ENCODE results near the gene CPB2.
A peak's percentile ranks its signal among the peaks of the same experiment; 100 is the strongest.

Gene CPB2

DNA sequence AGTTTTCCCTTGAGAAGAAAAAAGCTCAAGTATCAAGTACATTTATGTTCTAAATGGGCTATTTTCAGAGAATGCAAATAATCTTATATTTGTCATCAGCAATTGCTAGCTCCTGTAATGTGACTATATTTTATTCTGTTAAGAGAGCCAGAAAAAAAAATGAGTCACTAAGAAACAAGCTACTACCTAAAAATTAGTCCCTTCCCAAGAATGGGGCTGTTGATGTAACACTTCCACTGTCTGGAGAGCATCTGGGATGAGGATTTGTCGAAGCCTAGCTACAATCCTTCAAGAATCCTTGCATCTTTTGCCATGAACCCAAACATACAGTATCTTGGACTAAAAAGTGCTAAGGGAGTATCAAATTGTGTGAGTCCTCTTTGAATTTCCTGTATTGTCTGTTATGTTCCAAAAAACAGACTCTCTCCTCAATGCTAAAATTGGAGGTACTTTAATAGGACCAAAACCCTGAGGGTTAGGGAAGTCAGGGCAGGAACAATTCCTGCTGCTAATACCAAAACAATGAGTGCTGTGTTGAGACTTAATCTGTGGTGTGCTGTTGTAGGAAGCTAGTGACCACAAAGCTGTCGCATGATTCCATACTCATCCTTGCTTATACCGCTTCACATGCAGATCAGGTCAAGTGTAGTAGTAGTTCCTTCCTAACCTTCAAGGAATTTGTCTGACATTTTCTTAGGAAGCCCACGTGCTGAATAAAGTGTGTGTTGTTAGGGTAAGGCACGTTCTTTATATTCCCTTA, 47.4 kb downstream of the CPB2 start:
- Histone ChIP-seq H3K27ac (ENCODE audit: low read depth, low read length) (no peak overlapping the region), H3K4me2 (ENCODE audit: low read length) (peak overlapping the region; percentile 4; the same call in 1 of the 2 replicates), H3K9me3 (ENCODE audit: control insufficient read depth, insufficient read depth, low read length) (no peaks in the 10 kb centered on the region), H3K4me1 (ENCODE audit: control insufficient read depth, low read length) (peaks cover 24% of the 10 kb centered on the region), H3K36me3 (ENCODE audit: control insufficient read depth, low read length) (no peaks in the 10 kb centered on the region), H3K27me3 (ENCODE audit: control insufficient read depth, low read length) (no peaks in the 10 kb centered on the region), H3F3A (ENCODE audit: control insufficient read depth, insufficient read depth) (no peaks in the 10 kb centered on the region), H3K9me2 (replicated peaks; ENCODE audit: control insufficient read depth, low read length) (no peaks in the 10 kb centered on the region), H3K79me2 (ENCODE audit: control insufficient read depth, low read length) (peaks cover 14% of the 10 kb centered on the region), H4K20me1 (ENCODE audit: control insufficient read depth, insufficient read depth, low read depth, low read length) (no peaks in the 10 kb centered on the region), H3K4me3 (ENCODE audit: low read length) (no peak overlapping the region)
- TF ChIP-seq, protein P1, sequence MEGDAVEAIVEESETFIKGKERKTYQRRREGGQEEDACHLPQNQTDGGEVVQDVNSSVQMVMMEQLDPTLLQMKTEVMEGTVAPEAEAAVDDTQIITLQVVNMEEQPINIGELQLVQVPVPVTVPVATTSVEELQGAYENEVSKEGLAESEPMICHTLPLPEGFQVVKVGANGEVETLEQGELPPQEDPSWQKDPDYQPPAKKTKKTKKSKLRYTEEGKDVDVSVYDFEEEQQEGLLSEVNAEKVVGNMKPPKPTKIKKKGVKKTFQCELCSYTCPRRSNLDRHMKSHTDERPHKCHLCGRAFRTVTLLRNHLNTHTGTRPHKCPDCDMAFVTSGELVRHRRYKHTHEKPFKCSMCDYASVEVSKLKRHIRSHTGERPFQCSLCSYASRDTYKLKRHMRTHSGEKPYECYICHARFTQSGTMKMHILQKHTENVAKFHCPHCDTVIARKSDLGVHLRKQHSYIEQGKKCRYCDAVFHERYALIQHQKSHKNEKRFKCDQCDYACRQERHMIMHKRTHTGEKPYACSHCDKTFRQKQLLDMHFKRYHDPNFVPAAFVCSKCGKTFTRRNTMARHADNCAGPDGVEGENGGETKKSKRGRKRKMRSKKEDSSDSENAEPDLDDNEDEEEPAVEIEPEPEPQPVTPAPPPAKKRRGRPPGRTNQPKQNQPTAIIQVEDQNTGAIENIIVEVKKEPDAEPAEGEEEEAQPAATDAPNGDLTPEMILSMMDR (IDR thresholded peaks at IDR 0.05; ENCODE audit: low read depth, low read length, poor library complexity, severe bottlenecking): no peak
- no peak for TF ChIP-seq EZH2phosphoT487 (IDR thresholded peaks at IDR 0.05; ENCODE audit: borderline replicate concordance, low read length)

DNA sequence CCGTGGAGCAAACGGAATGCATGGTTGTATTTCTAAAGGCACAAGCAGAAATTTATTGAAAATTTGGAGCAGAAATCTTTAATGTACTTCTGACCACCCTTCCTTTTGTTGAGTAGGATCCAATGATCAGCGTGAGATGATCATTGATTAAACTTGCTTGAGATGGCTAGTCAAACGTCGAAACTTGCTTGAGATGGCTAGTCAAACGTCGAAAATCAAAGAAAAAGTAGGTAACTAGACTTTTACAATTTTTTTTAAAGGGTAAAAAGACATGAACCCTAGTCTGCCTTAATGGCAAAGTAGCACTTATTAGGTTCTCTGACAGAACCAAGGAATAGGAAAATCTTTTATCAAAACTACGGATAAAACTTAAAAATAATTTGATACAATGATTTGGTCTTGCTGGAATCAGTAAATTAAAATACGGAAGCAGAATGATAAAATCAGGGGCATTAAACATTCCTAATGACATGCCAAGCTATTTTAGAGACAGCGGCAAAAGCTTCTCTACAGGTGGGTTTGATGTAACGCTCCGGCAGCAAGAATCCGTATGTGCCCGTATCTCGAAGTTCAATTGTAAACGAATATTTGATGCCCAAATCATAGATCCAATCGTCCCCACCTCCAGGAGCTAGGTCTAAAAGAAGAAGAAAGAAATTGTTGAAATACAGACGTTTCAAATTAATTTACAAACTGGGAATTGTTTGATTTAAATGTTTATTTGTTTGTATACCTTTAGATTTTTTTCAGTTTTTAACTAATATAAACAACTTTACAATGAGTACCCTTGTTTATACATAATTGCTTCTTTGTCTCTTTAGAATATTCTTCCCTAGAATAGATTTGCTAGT, 51.4 kb downstream of the CPB2 start:
- H3K9me2 ChIP-seq (replicated peaks; ENCODE audit: control insufficient read depth, low read length): no peaks in the 10 kb centered on the region
- H3K4me1 ChIP-seq (ENCODE audit: control insufficient read depth, low read length): peaks cover 39% of the 10 kb centered on the region
- no peak for TF ChIP-seq EZH2phosphoT487 (IDR thresholded peaks at IDR 0.05; ENCODE audit: borderline replicate concordance, low read length)
- TF ChIP-seq, protein P1 (IDR thresholded peaks at IDR 0.05; ENCODE audit: low read depth, low read length, poor library complexity, severe bottlenecking): no peak
- no peaks in the 10 kb centered on the region for H3K27me3 ChIP-seq (ENCODE audit: control insufficient read depth, low read length)
- 0 out of 2 replicates have a peak, but pooled peaks cover 3% of the 10 kb centered on the region for H4K20me1 ChIP-seq (ENCODE audit: control insufficient read depth, insufficient read depth, low read depth, low read length)
- no peaks in the 10 kb centered on the region; the same call in 1 of the 2 replicates for H3K36me3 ChIP-seq (ENCODE audit: control insufficient read depth, low read length)
- no peaks in the 10 kb centered on the region for H3K9me3 ChIP-seq (ENCODE audit: control insufficient read depth, insufficient read depth, low read length)
- H3K4me3 ChIP-seq (ENCODE audit: low read length): peak overlapping the region; percentile 88
- no peak overlapping the region for H3K27ac ChIP-seq (ENCODE audit: low read depth, low read length)
- peaks cover 55% of the 10 kb centered on the region for H3K79me2 ChIP-seq (ENCODE audit: control insufficient read depth, low read length)
- peak overlapping the region; percentile 77 for H3K4me2 ChIP-seq (ENCODE audit: low read length)
- peaks cover 3% of the 10 kb centered on the region; the same call in 1 of the 2 replicates for H3F3A ChIP-seq (ENCODE audit: control insufficient read depth, insufficient read depth)

DNA sequence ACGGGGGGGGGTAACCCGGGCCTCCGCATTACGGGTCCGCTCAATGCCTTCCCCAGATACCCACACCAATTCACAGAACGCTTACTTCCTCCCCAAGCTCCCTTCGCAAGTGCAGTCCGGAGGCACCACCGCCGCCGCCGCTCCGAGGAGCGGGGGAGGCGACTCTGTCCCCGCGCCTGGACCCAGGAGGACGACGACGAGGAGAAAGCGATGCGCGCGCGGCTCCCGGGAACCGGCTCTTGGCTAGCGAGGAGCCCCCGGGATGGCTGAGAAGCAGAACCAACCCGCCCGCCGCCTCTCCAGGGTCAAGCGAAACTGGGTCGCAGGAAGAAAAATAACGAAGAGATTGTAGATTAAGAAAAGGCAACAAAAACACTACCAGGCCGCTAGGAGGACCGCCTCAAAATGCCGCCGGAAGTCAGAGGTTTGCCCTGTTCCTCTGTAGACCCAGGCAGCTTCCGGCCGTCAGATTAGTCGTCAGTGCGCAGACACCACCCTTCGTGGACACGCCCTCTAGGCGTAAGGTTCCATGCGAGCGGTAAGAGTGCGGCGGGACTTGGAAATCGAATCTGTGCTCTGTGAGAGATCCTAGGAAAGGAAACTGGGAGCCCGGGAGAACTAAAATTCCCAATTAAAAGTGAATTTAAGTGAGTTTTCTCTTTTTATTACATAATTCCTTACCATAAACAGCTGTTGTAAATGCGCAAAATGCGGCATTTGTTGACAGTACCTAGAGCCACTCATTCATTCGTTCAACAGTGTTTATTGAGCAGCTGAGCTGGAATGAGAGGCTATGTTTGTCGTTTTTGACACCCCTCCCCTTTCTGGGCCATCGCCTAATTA, 52.3 kb downstream of the CPB2 start, which contains the start of gene ZC3H13:
Gene ZC3H13 (minus strand): TSS at position 428 of the 843 bp plus-strand sequence. CDS start 7,239 bp downstream, outside the sequence.
- H3K9me3 ChIP-seq (ENCODE audit: control insufficient read depth, insufficient read depth, low read length): no peaks in the 10 kb centered on the region
- no peak for TF ChIP-seq EZH2phosphoT487 (IDR thresholded peaks at IDR 0.05; ENCODE audit: borderline replicate concordance, low read length)
- TF ChIP-seq, protein P1 (IDR thresholded peaks at IDR 0.05; ENCODE audit: low read depth, low read length, poor library complexity, severe bottlenecking): peak; percentile 43
- H3F3A ChIP-seq (ENCODE audit: control insufficient read depth, insufficient read depth): peaks cover 3% of the 10 kb centered on the region; the same call in 1 of the 2 replicates
- peak within 1 kb of the TSS; percentile 88 for H3K4me3 ChIP-seq (ENCODE audit: low read length)
- H3K4me2 ChIP-seq (ENCODE audit: low read length): peak within 1 kb of the TSS; percentile 77
- peaks cover 62% of the 10 kb centered on the region for H3K79me2 ChIP-seq (ENCODE audit: control insufficient read depth, low read length)
- no peaks in the 10 kb centered on the region for H3K9me2 ChIP-seq (replicated peaks; ENCODE audit: control insufficient read depth, low read length)
- H3K4me1 ChIP-seq (ENCODE audit: control insufficient read depth, low read length): peaks cover 38% of the 10 kb centered on the region
- H4K20me1 ChIP-seq (ENCODE audit: control insufficient read depth, insufficient read depth, low read depth, low read length): 0 out of 2 replicates have a peak, but pooled peaks cover 3% of the 10 kb centered on the region
- no peaks in the 10 kb centered on the region for H3K27me3 ChIP-seq (ENCODE audit: control insufficient read depth, low read length)
- H3K36me3 ChIP-seq (ENCODE audit: control insufficient read depth, low read length): no peaks in the 10 kb centered on the region; the same call in 1 of the 2 replicates
- H3K27ac ChIP-seq (ENCODE audit: low read depth, low read length): peak within 1 kb of the TSS; percentile 86

Data from DOHH2 (cell line).